Measurements from ENCODE around the gene CCL19. TPM values are rescaled to one million over a fixed set of nuclear protein-coding genes. Genes with fewer than 3 reads are reported as not detected.

CCL19 gene
- total and polyA plus RNA-seq, 2 of the 8 experiments (the other 6 are each of a cell fraction or from before 2014, with no cell fraction given), result not detected

GRCh38 chr9:34710023-34710422 lies 18.9 kb upstream of the CCL19 start, which contains the start of gene CCL21 (continued):
- TF ChIP-seq ATF2 (IDR thresholded peaks at IDR 0.05; ENCODE audit: low read length) (no peak), E2F6 (IDR thresholded peaks at IDR 0.05) (no peak), USF2 (IDR thresholded peaks at IDR 0.05; ENCODE audit: low read length) (no peak), MAFK (IDR thresholded peaks at IDR 0.05; ENCODE audit: low read depth, low read length) (no peak), PHF8 (conservative IDR thresholded peaks at IDR 0.05; ENCODE audit: low read depth, low read length) (no peak), EZH2 (IDR thresholded peaks at IDR 0.05; ENCODE audit: low read depth, low read length, severe bottlenecking) (no peak)
